ELF-1 (cell line): ENCODE data around the gene POLR1H.
A peak's percentile ranks its signal among the peaks of the same experiment; 100 is the strongest.

Source experiments
- DNase-seq: peaks from one replicate; pipeline ENCODE4 v3.0.0-alpha.2; 2016; ENCODE audit warnings: low read depth, low spot score

POLR1H gene

GRCh38 chr6:30093951-30094661 is 33.0 kb downstream of the POLR1H start:
- no peak for DNase-seq

- DNase-seq, result no peak
Measured at GRCh38 chr6:30096829-30097228, 35.8 kb downstream of the POLR1H start.

DNA sequence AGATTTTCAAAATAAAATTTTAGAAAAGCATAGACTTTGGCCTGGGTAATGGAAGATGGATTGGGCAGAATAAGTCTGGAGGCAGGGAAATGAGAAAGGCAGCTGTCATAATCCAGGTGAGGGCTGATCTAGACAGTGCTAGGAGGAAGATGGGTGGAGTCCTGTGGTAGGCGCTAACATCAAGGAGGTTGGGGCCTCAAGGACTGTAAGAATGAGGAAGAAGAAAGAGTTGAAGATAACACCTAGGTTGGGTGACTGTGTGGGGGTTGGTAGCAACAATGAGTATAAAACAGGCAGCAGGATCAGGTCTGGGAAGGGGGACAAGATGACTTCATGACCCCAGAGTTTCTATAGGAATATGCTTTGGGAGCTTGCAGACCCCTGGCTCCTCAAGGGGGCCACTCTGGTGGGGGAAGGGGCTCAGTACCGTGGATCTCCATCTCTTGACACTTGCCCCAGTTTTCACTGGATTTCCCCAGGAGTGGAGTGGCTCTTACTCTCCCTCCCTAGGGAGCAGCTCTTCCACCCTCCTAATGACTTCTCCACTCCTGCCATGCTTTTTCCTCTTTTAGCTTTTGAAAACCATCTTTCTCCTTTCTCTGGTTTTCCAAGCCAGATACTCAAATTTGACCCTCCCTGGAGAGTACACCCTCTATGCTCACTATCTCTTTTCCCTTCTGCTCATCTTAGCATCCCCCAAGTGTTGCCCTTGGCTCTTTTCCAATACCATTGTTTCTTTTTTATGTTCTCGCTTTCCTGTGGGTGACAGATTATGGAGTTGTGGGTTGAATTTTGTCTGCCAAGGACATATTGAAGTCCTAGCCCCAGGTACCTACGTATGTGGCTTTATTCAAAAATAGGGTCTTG is 37.1 kb downstream of the POLR1H start:
- DNase-seq, result no peak

GRCh38 chr6:30100154-30100553 is 39.1 kb downstream of the POLR1H start:
- DNase-seq, result no peak

DNA sequence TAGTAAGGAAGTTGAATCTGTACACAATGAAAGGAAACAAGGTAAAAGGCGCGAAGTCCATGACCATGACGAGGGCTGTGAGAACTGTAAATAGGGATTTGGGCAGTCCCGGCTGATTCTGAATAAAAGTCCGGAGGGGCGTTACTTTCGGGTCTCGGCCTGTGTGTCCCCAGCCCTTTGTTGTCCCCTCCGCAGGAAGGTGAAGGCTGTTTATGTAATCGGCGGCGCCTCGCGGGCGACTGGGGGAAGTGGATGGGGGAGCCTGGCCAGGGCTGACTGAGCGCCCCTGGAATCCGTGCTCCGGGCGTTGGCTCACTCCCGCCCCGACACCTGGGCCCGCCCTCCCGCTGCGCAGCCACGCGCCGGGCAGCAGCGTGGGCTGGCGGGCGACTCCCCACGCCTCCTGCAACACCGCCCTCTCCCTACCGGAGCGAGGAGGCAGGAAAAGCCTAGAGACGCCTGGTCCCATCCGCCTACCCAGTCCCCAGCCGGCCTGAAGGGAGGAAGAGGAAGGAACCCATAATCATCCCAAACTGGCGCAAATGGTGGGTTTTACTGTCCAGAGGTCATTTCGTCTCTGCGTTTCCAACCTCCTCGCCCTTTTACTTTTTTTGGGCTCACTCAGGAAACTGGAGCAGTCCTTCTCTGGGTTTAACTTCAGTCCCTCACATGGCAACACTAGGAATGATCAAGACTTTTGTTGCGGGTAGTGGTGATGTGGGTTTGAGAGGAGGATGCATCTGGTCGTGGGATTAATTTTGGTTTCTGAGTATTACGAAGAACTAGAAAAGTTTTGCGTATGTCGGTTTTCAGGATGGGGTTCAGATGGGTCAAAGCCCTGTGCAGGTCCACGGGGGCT is 39.7 kb downstream of the POLR1H start:
- DNase-seq, result peak; percentile 36

- DNase-seq, result peak; percentile 86
Measured at GRCh38 chr6:30101444-30102413, 40.7 kb downstream of the POLR1H start.

- DNase-seq, result no peak
Measured at GRCh38 chr6:30102414-30102969, 41.4 kb downstream of the POLR1H start.

DNA sequence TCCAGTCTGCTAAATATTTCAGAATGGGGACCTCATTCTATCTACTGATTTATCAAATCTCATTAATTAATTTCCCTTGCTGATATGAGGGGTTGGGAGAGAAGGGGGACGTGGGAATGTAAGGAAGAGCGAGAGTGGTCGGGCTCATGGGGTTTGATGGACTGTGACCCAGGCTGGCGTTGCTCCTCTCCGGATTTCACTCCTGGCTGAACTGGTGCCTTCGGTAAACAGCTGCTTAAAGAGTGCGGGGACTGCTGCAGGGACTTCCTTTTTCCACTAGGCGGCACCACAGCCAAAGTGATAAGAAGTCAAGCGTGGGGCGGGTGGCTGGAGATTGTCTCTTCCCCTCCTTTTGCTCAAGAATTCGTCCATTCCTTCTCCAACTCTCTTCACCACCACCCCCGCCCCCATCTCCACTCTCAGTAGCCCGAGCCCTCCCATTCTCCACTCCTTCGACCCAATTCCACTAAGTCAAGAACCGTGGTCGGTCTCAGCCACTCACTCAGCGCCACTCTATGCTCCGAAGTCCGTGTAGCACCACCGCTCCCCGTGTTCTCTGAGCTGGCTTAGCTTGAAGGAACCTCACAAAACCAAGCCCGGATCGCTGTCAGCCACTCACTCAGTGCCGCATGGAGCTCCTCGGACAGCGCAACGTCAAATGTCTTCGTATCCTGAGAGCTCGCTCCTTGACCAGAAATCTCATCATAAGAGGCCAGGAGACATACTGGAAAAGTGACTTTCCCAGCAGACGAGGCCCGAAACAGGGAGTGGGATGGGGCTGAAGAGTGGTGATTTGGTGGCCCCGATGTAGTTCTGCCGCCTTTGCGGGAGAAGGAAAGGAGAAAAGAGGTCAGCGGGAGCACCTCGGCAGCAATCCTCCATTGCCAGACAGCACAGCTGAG is 42.2 kb downstream of the POLR1H start:
- DNase-seq, result peak; percentile 91

DNA sequence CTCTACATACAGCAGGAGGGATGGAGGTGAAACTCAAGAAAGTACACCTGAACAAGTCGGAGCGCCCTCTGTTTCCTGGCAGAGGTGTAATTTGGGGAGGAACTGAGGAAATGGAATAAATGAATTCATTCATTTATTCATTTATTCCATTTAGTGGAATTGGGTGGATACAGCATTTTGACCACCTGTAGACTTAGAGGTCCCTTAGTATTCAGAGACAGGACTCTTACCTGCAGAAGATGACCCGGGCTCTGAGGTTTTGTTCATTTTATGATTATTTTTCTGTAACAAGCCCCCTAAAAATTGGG is 42.8 kb downstream of the POLR1H start:
- no peak for DNase-seq

DNA sequence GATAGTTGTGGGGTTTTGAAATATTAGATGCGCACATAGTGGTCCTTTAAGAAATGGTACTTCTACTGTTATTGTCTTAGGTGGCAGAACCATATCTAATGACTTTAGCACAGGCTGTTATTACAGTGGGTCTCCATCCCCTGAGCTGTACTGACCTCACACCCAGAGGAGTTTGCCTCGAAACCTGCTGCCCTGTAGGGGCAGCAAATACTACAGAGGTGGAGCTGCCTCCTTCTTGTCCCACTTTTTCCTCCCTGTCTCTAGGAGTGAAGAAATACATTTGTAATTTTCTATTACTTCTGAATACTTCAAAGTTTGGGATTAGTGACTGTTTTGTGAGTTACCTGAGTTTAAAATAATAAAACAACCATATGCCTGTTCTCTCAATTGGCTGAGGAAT is 43.6 kb downstream of the POLR1H start:
- DNase-seq, result no peak

DNA sequence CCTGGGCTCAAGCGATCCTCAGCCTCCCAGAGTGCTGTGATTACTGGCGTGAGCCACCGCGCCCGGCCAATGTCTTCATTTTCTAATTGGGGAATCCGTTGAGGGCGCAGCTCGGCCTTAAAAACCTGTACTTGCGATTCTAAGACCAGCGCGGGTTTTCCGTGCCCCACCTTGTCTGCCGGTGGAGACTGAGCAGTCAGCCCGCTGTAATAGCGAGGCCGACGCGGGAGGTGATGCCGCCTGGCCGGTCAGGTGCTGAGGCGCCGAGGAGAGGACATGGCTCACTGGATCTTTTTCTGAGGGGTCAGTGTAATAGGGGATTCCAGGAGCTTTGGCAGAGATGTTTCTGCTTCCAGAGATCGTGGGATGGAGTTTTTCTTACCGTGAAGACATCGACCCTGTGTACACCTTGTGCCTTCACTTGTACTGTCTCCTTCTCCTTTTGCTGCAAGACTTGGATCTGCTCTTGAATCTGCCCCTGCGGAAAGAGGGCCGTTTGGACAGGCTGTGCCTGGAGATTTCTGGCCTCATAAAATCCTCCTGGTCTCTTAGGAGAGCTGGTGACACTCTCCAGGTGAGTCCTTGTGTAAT is 50.3 kb downstream of the POLR1H start:
- DNase-seq, result no peak

GRCh38 chr6:30112402-30112994 is 51.4 kb downstream of the POLR1H start:
- DNase-seq, result no peak

GRCh38 chr6:30113003-30113759 is 52.1 kb downstream of the POLR1H start, which contains the start of gene TRIM31:
Gene TRIM31, minus strand, starts transcription at chr6:30113090. Its CDS starts 285 bp downstream, at chr6:30112805.
- DNase-seq, result no peak

DNA sequence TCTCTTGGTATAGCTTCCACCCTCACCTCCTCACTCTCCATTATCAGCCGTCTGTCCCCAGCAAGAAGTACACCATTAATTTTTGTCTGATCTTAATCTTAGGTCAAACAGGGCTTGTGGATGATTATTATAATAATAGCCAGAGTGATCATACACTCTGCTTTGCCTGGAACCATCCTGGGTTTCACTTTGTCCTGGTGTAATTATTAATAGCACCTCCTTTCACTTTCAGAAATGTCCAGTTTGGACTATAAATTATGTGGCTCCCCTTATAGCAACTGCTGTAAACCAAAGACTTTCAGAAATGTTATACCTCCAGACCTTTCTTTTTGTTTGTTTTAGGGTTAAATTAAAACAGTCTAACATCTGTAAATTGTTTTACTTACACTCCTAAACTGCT is 52.8 kb downstream of the POLR1H start:
- DNase-seq, result no peak
